ENCODE results near the gene BICRA. TPM values are rescaled to one million over a fixed set of nuclear protein-coding genes. Genes with fewer than 3 reads are reported as not detected.

The BICRA gene
- total RNA-seq, 1 donor from 2014 or later: 24.1 TPM

DNA sequence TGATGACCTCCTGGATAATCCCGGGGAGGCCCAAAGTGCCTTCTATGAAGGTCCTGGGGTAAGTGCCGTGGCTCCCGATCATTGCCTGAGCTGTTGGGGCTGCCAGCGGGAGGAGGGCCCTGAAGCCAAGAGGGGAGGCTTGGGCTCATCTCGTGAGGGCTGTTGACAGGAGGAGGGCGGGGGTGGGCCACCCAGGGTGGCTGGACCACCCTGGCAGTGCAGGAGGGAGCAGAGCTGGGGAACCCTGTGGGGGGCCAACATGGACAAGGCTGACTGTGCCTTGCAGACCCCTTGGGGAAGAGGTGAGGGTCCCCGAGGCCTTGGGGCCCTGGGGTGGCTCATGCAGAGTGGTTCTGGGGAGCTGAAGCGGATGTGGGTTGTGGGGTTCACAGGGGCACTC lies 66.9 kb downstream of the BICRA start:
- Mint-ChIP-seq H3K4me1 (ENCODE audit: unreplicated experiment) (no peaks in the 10 kb centered on the region), H3K27ac (ENCODE audit: unreplicated experiment) (no peak overlapping the region), H3K9me3 (ENCODE audit: unreplicated experiment) (no peaks in the 10 kb centered on the region), H3K36me3 (ENCODE audit: low read depth, unreplicated experiment) (peaks cover 30% of the 10 kb centered on the region), H3K27me3 (ENCODE audit: unreplicated experiment) (peaks cover 6% of the 10 kb centered on the region), H3K4me3 (ENCODE audit: unreplicated experiment) (no peak overlapping the region)
- no peak for DNase-seq (ENCODE audit: low spot score)
- TF ChIP-seq, protein P1, sequence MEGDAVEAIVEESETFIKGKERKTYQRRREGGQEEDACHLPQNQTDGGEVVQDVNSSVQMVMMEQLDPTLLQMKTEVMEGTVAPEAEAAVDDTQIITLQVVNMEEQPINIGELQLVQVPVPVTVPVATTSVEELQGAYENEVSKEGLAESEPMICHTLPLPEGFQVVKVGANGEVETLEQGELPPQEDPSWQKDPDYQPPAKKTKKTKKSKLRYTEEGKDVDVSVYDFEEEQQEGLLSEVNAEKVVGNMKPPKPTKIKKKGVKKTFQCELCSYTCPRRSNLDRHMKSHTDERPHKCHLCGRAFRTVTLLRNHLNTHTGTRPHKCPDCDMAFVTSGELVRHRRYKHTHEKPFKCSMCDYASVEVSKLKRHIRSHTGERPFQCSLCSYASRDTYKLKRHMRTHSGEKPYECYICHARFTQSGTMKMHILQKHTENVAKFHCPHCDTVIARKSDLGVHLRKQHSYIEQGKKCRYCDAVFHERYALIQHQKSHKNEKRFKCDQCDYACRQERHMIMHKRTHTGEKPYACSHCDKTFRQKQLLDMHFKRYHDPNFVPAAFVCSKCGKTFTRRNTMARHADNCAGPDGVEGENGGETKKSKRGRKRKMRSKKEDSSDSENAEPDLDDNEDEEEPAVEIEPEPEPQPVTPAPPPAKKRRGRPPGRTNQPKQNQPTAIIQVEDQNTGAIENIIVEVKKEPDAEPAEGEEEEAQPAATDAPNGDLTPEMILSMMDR (IDR thresholded peaks at IDR 0.05; ENCODE audit: unreplicated experiment): no peak

DNA sequence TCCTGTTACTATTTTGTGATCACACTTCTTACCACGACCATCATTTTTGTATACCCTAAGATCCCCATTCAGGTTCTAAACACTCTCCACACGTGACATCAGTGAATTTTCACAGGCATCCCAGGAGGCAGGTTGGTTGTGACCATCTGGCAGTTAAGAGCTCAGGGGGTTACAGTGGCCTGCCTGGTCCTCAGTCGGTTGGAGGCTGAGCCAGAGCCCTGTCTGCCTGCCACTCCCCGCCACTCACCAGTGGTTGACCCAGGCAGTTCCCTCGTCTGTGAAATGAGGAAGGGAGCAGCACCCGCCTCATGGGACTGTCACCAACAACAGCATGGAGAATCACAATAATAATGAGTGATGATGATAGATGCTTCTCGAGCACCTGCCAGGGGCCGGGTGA lies 67.9 kb downstream of the BICRA start:
- Mint-ChIP-seq H3K27me3 (ENCODE audit: unreplicated experiment) (peaks cover 3% of the 10 kb centered on the region), H3K36me3 (ENCODE audit: low read depth, unreplicated experiment) (peaks cover 28% of the 10 kb centered on the region), H3K9me3 (ENCODE audit: unreplicated experiment) (no peaks in the 10 kb centered on the region), H3K27ac (ENCODE audit: unreplicated experiment) (no peak overlapping the region), H3K4me3 (ENCODE audit: unreplicated experiment) (peak overlapping the region; percentile 51), H3K4me1 (ENCODE audit: unreplicated experiment) (no peaks in the 10 kb centered on the region)
- TF ChIP-seq, protein P1 (IDR thresholded peaks at IDR 0.05; ENCODE audit: unreplicated experiment): no peak
- no peak for DNase-seq (ENCODE audit: low spot score)

DNA sequence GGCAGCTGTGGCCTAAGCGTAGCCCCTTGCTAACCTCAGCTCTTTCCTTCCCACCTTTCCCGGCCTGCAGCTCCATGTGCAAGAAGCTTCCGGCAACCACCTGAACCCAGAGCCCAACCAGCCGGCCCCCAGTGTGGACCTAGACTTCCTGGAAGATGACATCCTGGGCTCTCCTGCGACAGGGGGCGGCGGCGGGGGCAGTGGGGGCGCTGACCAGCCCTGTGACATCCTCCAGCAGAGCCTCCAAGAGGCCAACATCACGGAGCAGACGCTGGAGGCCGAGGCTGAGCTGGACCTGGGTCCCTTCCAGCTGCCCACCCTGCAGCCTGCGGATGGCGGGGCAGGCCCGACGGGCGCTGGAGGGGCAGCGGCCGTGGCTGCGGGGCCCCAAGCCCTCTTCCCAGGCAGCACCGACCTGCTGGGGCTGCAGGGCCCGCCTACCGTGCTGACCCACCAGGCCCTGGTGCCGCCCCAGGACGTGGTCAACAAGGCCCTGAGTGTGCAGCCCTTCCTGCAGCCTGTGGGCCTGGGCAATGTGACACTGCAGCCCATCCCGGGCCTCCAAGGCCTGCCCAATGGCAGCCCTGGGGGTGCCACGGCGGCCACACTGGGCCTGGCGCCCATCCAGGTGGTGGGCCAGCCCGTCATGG lies 70.4 kb downstream of the BICRA start:
- Mint-ChIP-seq H3K27me3 (ENCODE audit: unreplicated experiment) (no peaks in the 10 kb centered on the region), H3K4me1 (ENCODE audit: unreplicated experiment) (no peaks in the 10 kb centered on the region), H3K4me3 (ENCODE audit: unreplicated experiment) (no peak overlapping the region), H3K27ac (ENCODE audit: unreplicated experiment) (no peak overlapping the region), H3K36me3 (ENCODE audit: low read depth, unreplicated experiment) (peaks cover 33% of the 10 kb centered on the region), H3K9me3 (ENCODE audit: unreplicated experiment) (no peaks in the 10 kb centered on the region)
- no peak for DNase-seq (ENCODE audit: low spot score)
- TF ChIP-seq, protein P1 (IDR thresholded peaks at IDR 0.05; ENCODE audit: unreplicated experiment): no peak

DNA sequence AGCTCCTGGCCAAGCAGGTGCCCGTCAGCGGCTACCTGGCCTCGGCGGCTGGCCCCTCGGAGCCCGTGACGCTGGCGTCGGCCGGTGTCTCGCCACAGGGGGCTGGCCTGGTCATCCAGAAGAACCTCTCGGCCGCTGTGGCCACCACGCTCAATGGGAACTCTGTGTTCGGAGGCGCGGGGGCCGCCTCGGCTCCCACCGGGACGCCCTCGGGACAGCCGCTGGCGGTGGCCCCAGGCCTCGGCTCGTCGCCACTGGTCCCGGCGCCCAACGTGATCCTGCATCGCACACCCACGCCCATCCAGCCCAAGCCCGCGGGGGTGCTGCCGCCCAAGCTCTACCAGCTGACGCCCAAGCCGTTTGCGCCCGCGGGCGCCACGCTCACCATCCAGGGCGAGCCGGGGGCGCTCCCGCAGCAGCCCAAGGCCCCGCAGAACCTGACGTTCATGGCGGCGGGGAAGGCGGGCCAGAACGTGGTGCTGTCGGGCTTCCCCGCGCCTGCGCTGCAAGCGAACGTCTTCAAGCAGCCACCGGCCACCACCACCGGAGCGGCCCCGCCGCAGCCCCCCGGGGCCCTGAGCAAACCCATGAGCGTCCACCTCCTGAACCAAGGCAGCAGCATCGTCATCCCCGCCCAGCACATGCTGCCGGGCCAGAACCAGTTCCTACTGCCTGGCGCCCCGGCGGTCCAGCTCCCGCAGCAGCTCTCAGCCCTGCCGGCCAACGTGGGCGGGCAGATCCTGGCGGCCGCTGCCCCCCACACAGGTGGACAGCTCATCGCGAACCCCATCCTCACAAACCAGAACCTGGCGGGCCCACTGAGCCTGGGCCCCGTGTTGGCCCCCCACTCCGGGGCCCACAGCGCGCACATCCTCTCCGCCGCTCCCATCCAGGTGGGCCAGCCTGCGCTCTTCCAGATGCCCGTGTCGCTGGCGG lies 71.3 kb downstream of the BICRA start:
- Mint-ChIP-seq H3K27ac (ENCODE audit: unreplicated experiment) (no peak overlapping the region), H3K9me3 (ENCODE audit: unreplicated experiment) (no peaks in the 10 kb centered on the region), H3K4me3 (ENCODE audit: unreplicated experiment) (no peak overlapping the region), H3K36me3 (ENCODE audit: low read depth, unreplicated experiment) (peaks cover 27% of the 10 kb centered on the region), H3K4me1 (ENCODE audit: unreplicated experiment) (no peaks in the 10 kb centered on the region), H3K27me3 (ENCODE audit: unreplicated experiment) (peaks cover 1% of the 10 kb centered on the region)
- DNase-seq (ENCODE audit: low spot score): no peak
- TF ChIP-seq, protein P1 (IDR thresholded peaks at IDR 0.05; ENCODE audit: unreplicated experiment): no peak
